ENCODE measurements around the gene CHIT1.

Gene CHIT1

DNA sequence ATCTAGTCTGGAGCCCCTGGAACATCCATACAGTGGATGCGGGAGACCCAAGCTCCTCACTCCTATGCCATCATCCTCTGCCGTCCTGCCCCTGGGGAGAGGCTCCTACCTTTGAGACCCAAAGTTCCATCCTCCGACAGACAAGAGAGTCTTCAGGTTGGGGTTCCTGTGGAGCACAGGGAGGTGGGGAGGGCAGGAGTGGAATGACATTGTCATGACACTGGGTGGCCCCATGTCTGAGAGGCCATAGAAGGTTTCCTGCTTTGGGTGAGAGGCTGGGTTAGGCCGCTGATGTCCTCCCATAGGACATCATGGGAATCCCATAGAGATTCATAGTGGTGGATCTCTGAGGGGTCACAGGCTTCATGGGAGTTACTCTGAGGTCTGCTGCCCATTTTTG lies 45.0 kb downstream of the CHIT1 start:
- no peak overlapping the region for H3K14ac ChIP-seq (ENCODE audit: low read length)
- H3K4me3 ChIP-seq (ENCODE audit: low read depth, low read length) = no peak overlapping the region
- H3K79me1 ChIP-seq (ENCODE audit: low read length) = no peaks in the 10 kb centered on the region
- no peak overlapping the region for H3K9ac ChIP-seq (ENCODE audit: low read length)
- H2AK5ac ChIP-seq (ENCODE audit: low read length) = no peak overlapping the region
- WGBS (ENCODE audit: extremely low coverage, insufficient coverage, insufficient read length) = no CpG with 5 or more reads among the region's 4 CpGs
- H4K12ac ChIP-seq (ENCODE audit: low read depth, low read length) = no peak overlapping the region
- no peaks in the 10 kb centered on the region for H3K36me3 ChIP-seq (ENCODE audit: control insufficient read depth in 1 of 2, insufficient read depth in 2 of 2, low read length in 2 of 2)
- no peak overlapping the region for H2BK120ac ChIP-seq (ENCODE audit: insufficient read depth, low read length, poor library complexity)
- no peak overlapping the region for H2BK12ac ChIP-seq (ENCODE audit: low read length)
- no peak for DNase-seq
- no peak overlapping the region for H3K18ac ChIP-seq (ENCODE audit: low read length)
- H4K91ac ChIP-seq (ENCODE audit: low read depth, low read length) = no peak overlapping the region
- H3K4ac ChIP-seq (ENCODE audit: low read depth, low read length) = no peak overlapping the region
- no peak overlapping the region for H3K27ac ChIP-seq (ENCODE audit: low read depth, low read length)
- H3K9me3 ChIP-seq (ENCODE audit: insufficient read depth, low read depth, low read length) = no peaks in the 10 kb centered on the region
- H3K23ac ChIP-seq (ENCODE audit: low read length) = no peak overlapping the region
- no peak overlapping the region for H4K8ac ChIP-seq (ENCODE audit: low read depth, low read length)
- H3K4me2 ChIP-seq (ENCODE audit: low read length) = no peak overlapping the region
- no peak overlapping the region for H2BK5ac ChIP-seq (ENCODE audit: low read depth, low read length, poor library complexity)
- no peak overlapping the region for H2AFZ ChIP-seq (ENCODE audit: insufficient read depth, low read length, poor library complexity)
- no peaks in the 10 kb centered on the region for H3K79me2 ChIP-seq (ENCODE audit: control insufficient read depth, insufficient read depth, low read length, poor library complexity)
- H3K4me1 ChIP-seq (ENCODE audit: control insufficient read depth in 1 of 2, insufficient read depth in 2 of 2, low read length in 2 of 2) = no peaks in the 10 kb centered on the region
- H3K27me3 ChIP-seq (ENCODE audit: insufficient read depth, low read length) = no peaks in the 10 kb centered on the region

- Histone ChIP-seq H3K79me2 (ENCODE audit: control insufficient read depth, insufficient read depth, low read length, poor library complexity) (no peaks in the 10 kb centered on the region), H2AFZ (ENCODE audit: insufficient read depth, low read length, poor library complexity) (no peak overlapping the region), H3K36me3 (ENCODE audit: control insufficient read depth in 1 of 2, insufficient read depth in 2 of 2, low read length in 2 of 2) (no peaks in the 10 kb centered on the region), H3K9me3 (ENCODE audit: insufficient read depth, low read depth, low read length) (no peaks in the 10 kb centered on the region), H2BK5ac (ENCODE audit: low read depth, low read length, poor library complexity) (no peak overlapping the region), H4K91ac (ENCODE audit: low read depth, low read length) (no peak overlapping the region), H3K4me1 (ENCODE audit: control insufficient read depth in 1 of 2, insufficient read depth in 2 of 2, low read length in 2 of 2) (no peaks in the 10 kb centered on the region), H3K27ac (ENCODE audit: low read depth, low read length) (no peak overlapping the region), H4K8ac (ENCODE audit: low read depth, low read length) (no peak overlapping the region), H3K14ac (ENCODE audit: low read length) (no peak overlapping the region), H2AK5ac (ENCODE audit: low read length) (no peak overlapping the region), H3K18ac (ENCODE audit: low read length) (no peak overlapping the region), H3K79me1 (ENCODE audit: low read length) (no peaks in the 10 kb centered on the region), H4K12ac (ENCODE audit: low read depth, low read length) (no peak overlapping the region), H3K23ac (ENCODE audit: low read length) (no peak overlapping the region), H3K4ac (ENCODE audit: low read depth, low read length) (no peak overlapping the region), H3K9ac (ENCODE audit: low read length) (no peak overlapping the region), H2BK12ac (ENCODE audit: low read length) (no peak overlapping the region), H2BK120ac (ENCODE audit: insufficient read depth, low read length, poor library complexity) (no peak overlapping the region), H3K27me3 (ENCODE audit: insufficient read depth, low read length) (no peaks in the 10 kb centered on the region), H3K4me3 (ENCODE audit: low read depth, low read length) (no peak overlapping the region), H3K4me2 (ENCODE audit: low read length) (no peak overlapping the region)
- WGBS (ENCODE audit: extremely low coverage, insufficient coverage, insufficient read length) = no CpG with 5 or more reads among the region's 2 CpGs
- DNase-seq = no peak
These were observed 45.6 kb downstream of the CHIT1 start for GRCh38 chr1:203183828-203184227.

DNA sequence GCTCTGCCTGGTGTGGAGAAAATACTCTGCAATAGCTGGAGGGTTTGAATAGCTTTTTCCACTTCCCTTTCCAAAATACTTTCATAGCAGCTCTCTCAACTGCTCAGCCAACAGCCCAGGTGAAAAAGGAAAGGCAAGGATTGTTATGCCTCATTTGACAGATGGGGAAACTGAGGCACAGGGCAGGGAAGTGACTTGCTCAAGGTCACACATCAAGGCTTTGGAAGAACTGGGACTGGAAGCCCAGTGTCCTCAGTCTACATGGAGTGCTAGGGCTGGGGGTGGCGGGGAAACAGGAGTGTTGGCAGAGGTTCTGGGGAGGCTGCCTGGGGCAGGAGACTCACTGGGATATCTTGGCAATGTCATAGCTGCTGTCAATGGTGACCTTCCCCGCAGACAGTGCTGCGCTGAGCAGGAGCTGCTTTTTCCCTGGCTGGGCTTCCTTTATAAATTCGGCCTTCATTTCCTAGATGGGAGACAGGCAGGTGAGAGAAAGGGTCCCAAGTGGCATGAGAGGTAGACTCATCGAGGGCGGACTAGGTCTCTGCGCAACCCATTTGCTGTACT lies 47.0 kb downstream of the CHIT1 start:
- no peak overlapping the region for H3K4ac ChIP-seq (ENCODE audit: low read depth, low read length)
- H3K36me3 ChIP-seq (ENCODE audit: control insufficient read depth in 1 of 2, insufficient read depth in 2 of 2, low read length in 2 of 2) = no peaks in the 10 kb centered on the region
- no peak overlapping the region for H2BK5ac ChIP-seq (ENCODE audit: low read depth, low read length, poor library complexity)
- no peak overlapping the region for H2BK120ac ChIP-seq (ENCODE audit: insufficient read depth, low read length, poor library complexity)
- H2AK5ac ChIP-seq (ENCODE audit: low read length) = no peak overlapping the region
- no peak overlapping the region for H3K4me3 ChIP-seq (ENCODE audit: low read depth, low read length)
- no peak overlapping the region for H4K12ac ChIP-seq (ENCODE audit: low read depth, low read length)
- no peaks in the 10 kb centered on the region for H3K4me1 ChIP-seq (ENCODE audit: control insufficient read depth in 1 of 2, insufficient read depth in 2 of 2, low read length in 2 of 2)
- H3K27me3 ChIP-seq (ENCODE audit: insufficient read depth, low read length) = no peaks in the 10 kb centered on the region
- H3K23ac ChIP-seq (ENCODE audit: low read length) = no peak overlapping the region
- H3K9ac ChIP-seq (ENCODE audit: low read length) = no peak overlapping the region
- H3K79me2 ChIP-seq (ENCODE audit: control insufficient read depth, insufficient read depth, low read length, poor library complexity) = no peaks in the 10 kb centered on the region
- H3K18ac ChIP-seq (ENCODE audit: low read length) = no peak overlapping the region
- H3K14ac ChIP-seq (ENCODE audit: low read length) = no peak overlapping the region
- no peak overlapping the region for H2BK12ac ChIP-seq (ENCODE audit: low read length)
- no peaks in the 10 kb centered on the region for H3K9me3 ChIP-seq (ENCODE audit: insufficient read depth, low read depth, low read length)
- no peaks in the 10 kb centered on the region for H3K79me1 ChIP-seq (ENCODE audit: low read length)
- no peak overlapping the region for H3K4me2 ChIP-seq (ENCODE audit: low read length)
- no peak overlapping the region for H4K91ac ChIP-seq (ENCODE audit: low read depth, low read length)
- DNase-seq = no peak
- no peak overlapping the region for H4K8ac ChIP-seq (ENCODE audit: low read depth, low read length)
- no peak overlapping the region for H3K27ac ChIP-seq (ENCODE audit: low read depth, low read length)
- no peak overlapping the region for H2AFZ ChIP-seq (ENCODE audit: insufficient read depth, low read length, poor library complexity)
- no CpG with 5 or more reads among the region's 7 CpGs for WGBS (ENCODE audit: extremely low coverage, insufficient coverage, insufficient read length)

GRCh38 chr1:203181586-203182386 lies 47.7 kb downstream of the CHIT1 start:
- Histone ChIP-seq H4K12ac (ENCODE audit: low read depth, low read length) (no peak overlapping the region), H2AK5ac (ENCODE audit: low read length) (no peak overlapping the region), H3K18ac (ENCODE audit: low read length) (no peak overlapping the region), H3K27ac (ENCODE audit: low read depth, low read length) (no peak overlapping the region), H3K4ac (ENCODE audit: low read depth, low read length) (no peak overlapping the region), H3K4me2 (ENCODE audit: low read length) (no peak overlapping the region), H3K4me1 (ENCODE audit: control insufficient read depth in 1 of 2, insufficient read depth in 2 of 2, low read length in 2 of 2) (no peaks in the 10 kb centered on the region), H4K8ac (ENCODE audit: low read depth, low read length) (no peak overlapping the region), H3K4me3 (ENCODE audit: low read depth, low read length) (no peak overlapping the region), H3K79me2 (ENCODE audit: control insufficient read depth, insufficient read depth, low read length, poor library complexity) (no peaks in the 10 kb centered on the region), H3K36me3 (ENCODE audit: control insufficient read depth in 1 of 2, insufficient read depth in 2 of 2, low read length in 2 of 2) (no peaks in the 10 kb centered on the region), H2BK120ac (ENCODE audit: insufficient read depth, low read length, poor library complexity) (no peak overlapping the region), H2BK12ac (ENCODE audit: low read length) (no peak overlapping the region), H3K9me3 (ENCODE audit: insufficient read depth, low read depth, low read length) (no peaks in the 10 kb centered on the region), H2AFZ (ENCODE audit: insufficient read depth, low read length, poor library complexity) (no peak overlapping the region), H3K27me3 (ENCODE audit: insufficient read depth, low read length) (no peaks in the 10 kb centered on the region), H3K9ac (ENCODE audit: low read length) (no peak overlapping the region), H4K91ac (ENCODE audit: low read depth, low read length) (no peak overlapping the region), H3K23ac (ENCODE audit: low read length) (no peak overlapping the region), H2BK5ac (ENCODE audit: low read depth, low read length, poor library complexity) (no peak overlapping the region), H3K79me1 (ENCODE audit: low read length) (no peaks in the 10 kb centered on the region), H3K14ac (ENCODE audit: low read length) (no peak overlapping the region)
- WGBS (ENCODE audit: extremely low coverage, insufficient coverage, insufficient read length) = no CpG with 5 or more reads among the region's 10 CpGs
- DNase-seq = no peak
